ENCODE measurements around the gene HSD17B14. TPM values are rescaled to one million over a fixed set of nuclear protein-coding genes. Genes with fewer than 3 reads are reported as not detected.

HSD17B14 gene
- total and polyA plus RNA-seq, 2 of the 13 experiments (the other 11 are each of a cell fraction or from before 2014, with no cell fraction given) = 0.58 to 1.2 TPM

- TF ChIP-seq, protein P1, sequence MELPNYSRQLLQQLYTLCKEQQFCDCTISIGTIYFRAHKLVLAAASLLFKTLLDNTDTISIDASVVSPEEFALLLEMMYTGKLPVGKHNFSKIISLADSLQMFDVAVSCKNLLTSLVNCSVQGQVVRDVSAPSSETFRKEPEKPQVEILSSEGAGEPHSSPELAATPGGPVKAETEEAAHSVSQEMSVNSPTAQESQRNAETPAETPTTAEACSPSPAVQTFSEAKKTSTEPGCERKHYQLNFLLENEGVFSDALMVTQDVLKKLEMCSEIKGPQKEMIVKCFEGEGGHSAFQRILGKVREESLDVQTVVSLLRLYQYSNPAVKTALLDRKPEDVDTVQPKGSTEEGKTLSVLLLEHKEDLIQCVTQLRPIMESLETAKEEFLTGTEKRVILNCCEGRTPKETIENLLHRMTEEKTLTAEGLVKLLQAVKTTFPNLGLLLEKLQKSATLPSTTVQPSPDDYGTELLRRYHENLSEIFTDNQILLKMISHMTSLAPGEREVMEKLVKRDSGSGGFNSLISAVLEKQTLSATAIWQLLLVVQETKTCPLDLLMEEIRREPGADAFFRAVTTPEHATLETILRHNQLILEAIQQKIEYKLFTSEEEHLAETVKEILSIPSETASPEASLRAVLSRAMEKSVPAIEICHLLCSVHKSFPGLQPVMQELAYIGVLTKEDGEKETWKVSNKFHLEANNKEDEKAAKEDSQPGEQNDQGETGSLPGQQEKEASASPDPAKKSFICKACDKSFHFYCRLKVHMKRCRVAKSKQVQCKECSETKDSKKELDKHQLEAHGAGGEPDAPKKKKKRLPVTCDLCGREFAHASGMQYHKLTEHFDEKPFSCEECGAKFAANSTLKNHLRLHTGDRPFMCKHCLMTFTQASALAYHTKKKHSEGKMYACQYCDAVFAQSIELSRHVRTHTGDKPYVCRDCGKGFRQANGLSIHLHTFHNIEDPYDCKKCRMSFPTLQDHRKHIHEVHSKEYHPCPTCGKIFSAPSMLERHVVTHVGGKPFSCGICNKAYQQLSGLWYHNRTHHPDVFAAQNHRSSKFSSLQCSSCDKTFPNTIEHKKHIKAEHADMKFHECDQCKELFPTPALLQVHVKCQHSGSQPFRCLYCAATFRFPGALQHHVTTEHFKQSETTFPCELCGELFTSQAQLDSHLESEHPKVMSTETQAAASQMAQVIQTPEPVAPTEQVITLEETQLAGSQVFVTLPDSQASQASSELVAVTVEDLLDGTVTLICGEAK (IDR thresholded peaks at IDR 0.05) = no peak
- TF ChIP-seq, protein P1 (CRISPR knock-in tag; IDR thresholded peaks at IDR 0.05) = peak; percentile 59; the same call in 1 of the 2 replicates
- TF ChIP-seq ZNF891 (CRISPR knock-in tag; IDR thresholded peaks at IDR 0.05) = 0 out of 2 replicates have a peak, but pooled peaks have one; percentile 76
- TF ChIP-seq SALL2 (CRISPR knock-in tag; IDR thresholded peaks at IDR 0.05) = peak; percentile 66
- TF ChIP-seq ZNF30 (CRISPR knock-in tag; IDR thresholded peaks at IDR 0.05) = no peak
- TF ChIP-seq, protein P2, sequence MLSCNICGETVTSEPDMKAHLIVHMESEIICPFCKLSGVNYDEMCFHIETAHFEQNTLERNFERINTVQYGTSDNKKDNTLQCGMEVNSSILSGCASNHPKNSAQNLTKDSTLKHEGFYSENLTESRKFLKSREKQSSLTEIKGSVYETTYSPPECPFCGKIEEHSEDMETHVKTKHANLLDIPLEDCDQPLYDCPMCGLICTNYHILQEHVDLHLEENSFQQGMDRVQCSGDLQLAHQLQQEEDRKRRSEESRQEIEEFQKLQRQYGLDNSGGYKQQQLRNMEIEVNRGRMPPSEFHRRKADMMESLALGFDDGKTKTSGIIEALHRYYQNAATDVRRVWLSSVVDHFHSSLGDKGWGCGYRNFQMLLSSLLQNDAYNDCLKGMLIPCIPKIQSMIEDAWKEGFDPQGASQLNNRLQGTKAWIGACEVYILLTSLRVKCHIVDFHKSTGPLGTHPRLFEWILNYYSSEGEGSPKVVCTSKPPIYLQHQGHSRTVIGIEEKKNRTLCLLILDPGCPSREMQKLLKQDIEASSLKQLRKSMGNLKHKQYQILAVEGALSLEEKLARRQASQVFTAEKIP (CRISPR knock-in tag; IDR thresholded peaks at IDR 0.05; ENCODE audit: borderline replicate concordance) = no peak
- TF ChIP-seq SP140L (CRISPR knock-in tag; IDR thresholded peaks at IDR 0.05; ENCODE audit: borderline replicate concordance) = no peak
- TF ChIP-seq HDAC1 (CRISPR knock-in tag; IDR thresholded peaks at IDR 0.05) = peak; percentile 81
- TF ChIP-seq SP5 (CRISPR knock-in tag; IDR thresholded peaks at IDR 0.05; ENCODE audit: borderline replicate concordance, low read depth) = peak; percentile 73; the same call in 1 of the 2 replicates
- TF ChIP-seq ISX (CRISPR knock-in tag; conservative IDR thresholded peaks at IDR 0.05) = no peak
- 0 out of 2 replicates have a peak, but pooled peaks have one; percentile 57 for TF ChIP-seq ZNF790 (CRISPR knock-in tag; IDR thresholded peaks at IDR 0.05; ENCODE audit: borderline replicate concordance)
- 0 out of 2 replicates have a peak, but pooled peaks have one; percentile 34 for TF ChIP-seq JUND (CRISPR knock-in tag; IDR thresholded peaks at IDR 0.05)
- no peak for TF ChIP-seq NONO (IDR thresholded peaks at IDR 0.05)
- TF ChIP-seq NONO (CRISPR knock-in tag; conservative IDR thresholded peaks at IDR 0.05) = peak; percentile 77; the same call in 1 of the 2 replicates
- no peak for TF ChIP-seq PLRG1 (conservative IDR thresholded peaks at IDR 0.05)
- TF ChIP-seq, protein P3, sequence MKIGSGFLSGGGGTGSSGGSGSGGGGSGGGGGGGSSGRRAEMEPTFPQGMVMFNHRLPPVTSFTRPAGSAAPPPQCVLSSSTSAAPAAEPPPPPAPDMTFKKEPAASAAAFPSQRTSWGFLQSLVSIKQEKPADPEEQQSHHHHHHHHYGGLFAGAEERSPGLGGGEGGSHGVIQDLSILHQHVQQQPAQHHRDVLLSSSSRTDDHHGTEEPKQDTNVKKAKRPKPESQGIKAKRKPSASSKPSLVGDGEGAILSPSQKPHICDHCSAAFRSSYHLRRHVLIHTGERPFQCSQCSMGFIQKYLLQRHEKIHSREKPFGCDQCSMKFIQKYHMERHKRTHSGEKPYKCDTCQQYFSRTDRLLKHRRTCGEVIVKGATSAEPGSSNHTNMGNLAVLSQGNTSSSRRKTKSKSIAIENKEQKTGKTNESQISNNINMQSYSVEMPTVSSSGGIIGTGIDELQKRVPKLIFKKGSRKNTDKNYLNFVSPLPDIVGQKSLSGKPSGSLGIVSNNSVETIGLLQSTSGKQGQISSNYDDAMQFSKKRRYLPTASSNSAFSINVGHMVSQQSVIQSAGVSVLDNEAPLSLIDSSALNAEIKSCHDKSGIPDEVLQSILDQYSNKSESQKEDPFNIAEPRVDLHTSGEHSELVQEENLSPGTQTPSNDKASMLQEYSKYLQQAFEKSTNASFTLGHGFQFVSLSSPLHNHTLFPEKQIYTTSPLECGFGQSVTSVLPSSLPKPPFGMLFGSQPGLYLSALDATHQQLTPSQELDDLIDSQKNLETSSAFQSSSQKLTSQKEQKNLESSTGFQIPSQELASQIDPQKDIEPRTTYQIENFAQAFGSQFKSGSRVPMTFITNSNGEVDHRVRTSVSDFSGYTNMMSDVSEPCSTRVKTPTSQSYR (CRISPR knock-in tag; IDR thresholded peaks at IDR 0.05; ENCODE audit: borderline replicate concordance) = peak; percentile 60; the same call in 1 of the 2 replicates
Observed at GRCh38 chr19:48872182-48872883, 36.0 kb upstream of the HSD17B14 start, which contains the start of gene PPP1R15A (continued).

Data from HepG2 (cell line).